ENCODE results near the gene NRK. TPM values are rescaled to one million over a fixed set of nuclear protein-coding genes. Genes with fewer than 3 reads are reported as not detected.

Gene NRK
- polyA plus RNA-seq, 1 donor (not counting 4 experiments of a cell fraction or from before 2014, with no cell fraction given): 0.28 TPM

GRCh38 chrX:105820247-105820646 lies 2.1 kb upstream of the NRK start:
- Histone ChIP-seq H2AFZ (ENCODE audit: control insufficient read depth, low read length) (no peak overlapping the region), H3K4me3 (ENCODE audit: control insufficient read depth in 2 of 3, extremely low read depth in 1 of 3, insufficient read depth in 2 of 3, low read depth in 1 of 3, low read length in 3 of 3) (no peak overlapping the region), H3K36me3 (ENCODE audit: control insufficient read depth in 2 of 2, extremely low read depth in 1 of 2, insufficient read depth in 2 of 2, low read length in 2 of 2) (no peaks in the 10 kb centered on the region), H4K20me1 (ENCODE audit: control insufficient read depth, extremely low read depth, insufficient read depth, low read length) (no peaks in the 10 kb centered on the region), H3K4me1 (ENCODE audit: control insufficient read depth, extremely low read depth, insufficient read depth, low read length) (peaks cover 3% of the 10 kb centered on the region), H3K27ac (ENCODE audit: control insufficient read depth, insufficient read depth, low read length) (no peak overlapping the region), H3K9ac (ENCODE audit: control insufficient read depth, extremely low read depth, insufficient read depth, low read length) (no peak overlapping the region), H3K9me1 (ENCODE audit: control insufficient read depth, extremely low read depth, insufficient read depth, low read length) (no peaks in the 10 kb centered on the region), H3K9me3 (ENCODE audit: control insufficient read depth, low read depth, low read length) (peaks cover 2% of the 10 kb centered on the region), H3K4me2 (ENCODE audit: control insufficient read depth, extremely low read depth, insufficient read depth, low read depth, low read length) (no peak overlapping the region), H3K27me3 (ENCODE audit: control insufficient read depth, extremely low read depth, insufficient read depth, low read length) (peaks cover 41% of the 10 kb centered on the region), H3K79me2 (ENCODE audit: control insufficient read depth, insufficient read depth, low read length) (no peaks in the 10 kb centered on the region)
- no peak for FAIRE-seq
- no peak for TF ChIP-seq EZH2 (IDR thresholded peaks at IDR 0.05; ENCODE audit: low read length)
- TF ChIP-seq CTCF (optimal IDR thresholded peaks at IDR 0.05 in 1 of 3, IDR thresholded peaks at IDR 0.05 in 1 of 3, conservative IDR thresholded peaks at IDR 0.05 in 1 of 3; ENCODE audit: extremely low read depth in 1 of 3, insufficient read depth in 2 of 3, low read length in 3 of 3): no peak
- no peak for DNase-seq (ENCODE audit: low read depth, low spot score)
- dilution Hi-C loops (cut with MboI; ENCODE audit: extremely low pct_ligation_motif_present, low sequenced_read_pairs): no loop called here

- peak; percentile 6 for TF ChIP-seq EZH2 (IDR thresholded peaks at IDR 0.05; ENCODE audit: low read length)
- no peak for TF ChIP-seq CTCF (optimal IDR thresholded peaks at IDR 0.05 in 1 of 3, IDR thresholded peaks at IDR 0.05 in 1 of 3, conservative IDR thresholded peaks at IDR 0.05 in 1 of 3; ENCODE audit: extremely low read depth in 1 of 3, insufficient read depth in 2 of 3, low read length in 3 of 3)
- peak overlapping the region in 1 of 3 experiments; percentile 27 for H3K4me3 ChIP-seq (ENCODE audit: control insufficient read depth in 2 of 3, extremely low read depth in 1 of 3, insufficient read depth in 2 of 3, low read depth in 1 of 3, low read length in 3 of 3)
- no peak overlapping the region for H3K27ac ChIP-seq (ENCODE audit: control insufficient read depth, insufficient read depth, low read length)
- H3K9me1 ChIP-seq (ENCODE audit: control insufficient read depth, extremely low read depth, insufficient read depth, low read length): no peaks in the 10 kb centered on the region
- no peaks in the 10 kb centered on the region for H4K20me1 ChIP-seq (ENCODE audit: control insufficient read depth, extremely low read depth, insufficient read depth, low read length)
- H3K9me3 ChIP-seq (ENCODE audit: control insufficient read depth, low read depth, low read length): peaks cover 2% of the 10 kb centered on the region
- no peaks in the 10 kb centered on the region for H3K36me3 ChIP-seq (ENCODE audit: control insufficient read depth in 2 of 2, extremely low read depth in 1 of 2, insufficient read depth in 2 of 2, low read length in 2 of 2)
- DNase-seq (ENCODE audit: low read depth, low spot score) (no peak), FAIRE-seq (no peak)
- H3K4me2 ChIP-seq (ENCODE audit: control insufficient read depth, extremely low read depth, insufficient read depth, low read depth, low read length): peak overlapping the region; percentile 54
- peaks cover 41% of the 10 kb centered on the region for H3K27me3 ChIP-seq (ENCODE audit: control insufficient read depth, extremely low read depth, insufficient read depth, low read length)
- peaks cover 3% of the 10 kb centered on the region for H3K4me1 ChIP-seq (ENCODE audit: control insufficient read depth, extremely low read depth, insufficient read depth, low read length)
- no peak overlapping the region for H3K9ac ChIP-seq (ENCODE audit: control insufficient read depth, extremely low read depth, insufficient read depth, low read length)
- dilution Hi-C loops (cut with MboI; ENCODE audit: extremely low pct_ligation_motif_present, low sequenced_read_pairs): no loop called here
- H3K79me2 ChIP-seq (ENCODE audit: control insufficient read depth, insufficient read depth, low read length): no peaks in the 10 kb centered on the region
- no peak overlapping the region for H2AFZ ChIP-seq (ENCODE audit: control insufficient read depth, low read length)
Observed at GRCh38 chrX:105821471-105822121, 743 bp upstream of the NRK start.

All from keratinocyte (primary cell).